Mesodermal cell (in vitro differentiated cells): ENCODE results near the gene RNF11. TPM values are rescaled to one million over a fixed set of nuclear protein-coding genes. Genes with fewer than 3 reads are reported as not detected.
A peak's percentile ranks its signal among the peaks of the same experiment; 100 is the strongest.

Source experiments
- H3K27ac ChIP-seq: 2 replicates; pipeline ENCODE4 v1.7.0; 2013; ENCODE audit warnings: mild to moderate bottlenecking, low read depth, low read length, moderate library complexity; ENCODE audit not compliant: severe bottlenecking
- H3K36me3 ChIP-seq: 2 replicates; pipeline ENCODE4 v1.7.1; 2013; ENCODE audit warnings: mild to moderate bottlenecking, low read length, moderate library complexity; ENCODE audit not compliant: control insufficient read depth, insufficient read depth
- H3K4me1 ChIP-seq: one replicate; pipeline ENCODE4 v1.7.1; 2013; ENCODE audit warnings: mild to moderate bottlenecking, low read length; ENCODE audit not compliant: insufficient read depth, control insufficient read depth, poor library complexity, severe bottlenecking
- H3K4me3 ChIP-seq: 2 replicates; pipeline ENCODE4 v1.7.0; 2013; ENCODE audit warnings: low read length, control low read depth, mild to moderate bottlenecking; ENCODE audit not compliant: insufficient read depth, poor library complexity, severe bottlenecking; ENCODE audit errors: extremely low read depth
- H3K9me3 ChIP-seq: 2 replicates; pipeline ENCODE4 v1.7.1; 2013; ENCODE audit warnings: mild to moderate bottlenecking, low read length, moderate library complexity; ENCODE audit not compliant: control insufficient read depth
- WGBS, 2 experiments: methylation state at CpG; one replicate each; pipeline ENCODE4 v1.1.5; 2013; ENCODE audit warnings: missing lambda C conversion rate in 2 of 2; ENCODE audit not compliant: insufficient coverage in 2 of 2; 5-methylcytosine and 5-hydroxymethylcytosine counted together
- polyA plus RNA-seq, 2 experiments: library from polyadenylated mRNA; stranded (reverse); fragments of 50-300 nt; gene quantifications; one replicate each; pipeline ENCODE4 v1.2.3, GENCODE V29; 2013

RNF11 gene, protein sequence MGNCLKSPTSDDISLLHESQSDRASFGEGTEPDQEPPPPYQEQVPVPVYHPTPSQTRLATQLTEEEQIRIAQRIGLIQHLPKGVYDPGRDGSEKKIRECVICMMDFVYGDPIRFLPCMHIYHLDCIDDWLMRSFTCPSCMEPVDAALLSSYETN
- polyA plus RNA-seq (2013, experiment 1 of 2), result 92.6 TPM
- polyA plus RNA-seq (2013, experiment 2 of 2), result 77.3 TPM

DNA sequence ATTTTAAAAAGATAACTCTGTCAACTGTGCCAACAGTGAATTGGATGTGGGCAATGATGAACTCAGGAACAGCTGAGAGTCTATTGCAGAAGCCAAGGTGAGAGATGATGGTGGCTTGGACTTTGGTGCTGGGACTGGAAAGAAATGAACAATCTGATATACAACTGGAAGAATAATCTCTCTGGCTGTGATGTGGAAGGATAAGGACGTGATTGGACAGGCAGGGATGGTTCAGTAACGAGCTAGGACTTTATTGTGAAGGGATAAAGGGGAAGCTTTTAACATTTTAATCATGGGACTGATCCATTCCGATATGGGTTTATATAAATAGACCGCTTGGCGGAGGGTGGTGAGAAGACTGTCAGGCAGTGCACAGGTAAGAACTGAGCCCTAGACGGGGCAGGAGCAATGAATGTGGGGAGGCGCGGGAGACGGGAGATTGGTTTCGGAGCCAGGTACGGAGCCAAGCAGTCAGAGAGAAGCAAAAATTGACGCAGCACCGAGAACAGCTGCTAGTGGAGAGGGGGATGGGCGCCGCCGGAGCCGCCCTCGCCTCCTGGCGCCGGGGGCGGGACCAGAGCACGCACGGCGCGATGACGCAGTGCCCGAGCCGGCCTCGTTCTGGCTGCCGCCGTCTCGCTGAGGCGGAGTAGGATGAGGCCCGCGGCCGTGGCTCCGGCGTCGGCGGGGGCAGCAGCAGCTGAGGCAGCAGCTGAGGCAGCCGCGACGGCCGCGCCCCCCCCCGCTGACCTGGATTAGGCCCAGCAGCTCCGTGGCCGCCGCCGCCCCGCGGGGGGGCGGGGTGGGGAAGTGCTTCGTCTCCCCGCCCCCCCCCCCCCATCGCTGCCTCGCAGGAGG, at the start of gene RNF11:
Gene RNF11 (plus strand): TSS at position 601 of the 858 bp plus-strand sequence. CDS start 484 bp downstream, outside the sequence.
- H3K4me1 ChIP-seq, result peaks cover 7% of the 10 kb centered on the region
- H3K9me3 ChIP-seq, result no peaks in the 10 kb centered on the region
- 3% methylated on average over 29 to 42 of the region's 57 CpGs for WGBS, 2 experiments
- peak within 1 kb of the TSS; percentile 77 for H3K27ac ChIP-seq
- peak within 1 kb of the TSS; percentile 95 for H3K4me3 ChIP-seq
- H3K36me3 ChIP-seq, result peaks cover 11% of the 10 kb centered on the region

DNA sequence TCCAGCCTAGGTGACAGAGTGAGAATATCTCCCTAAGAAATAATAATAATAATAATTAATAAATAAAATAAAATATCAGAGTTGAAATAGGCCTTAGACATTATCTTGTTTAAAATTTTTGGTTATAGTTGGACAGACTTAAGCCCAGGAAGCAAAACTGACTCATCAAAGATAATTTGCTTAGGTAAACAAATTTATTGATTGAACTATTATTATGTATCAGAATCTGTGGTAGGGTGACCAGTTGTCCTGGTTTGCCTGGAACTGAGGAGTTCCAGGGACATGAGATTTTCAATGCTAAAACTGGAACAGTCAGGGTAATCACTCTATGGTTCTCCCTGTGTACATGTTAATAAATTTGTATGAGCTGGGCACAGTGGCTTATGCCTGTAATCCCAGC, 47.8 kb upstream of the RNF11 start:
- Histone ChIP-seq H3K36me3 (no peaks in the 10 kb centered on the region), H3K27ac (no peak overlapping the region), H3K9me3 (no peaks in the 10 kb centered on the region), H3K4me1 (no peaks in the 10 kb centered on the region), H3K4me3 (no peak overlapping the region)

DNA sequence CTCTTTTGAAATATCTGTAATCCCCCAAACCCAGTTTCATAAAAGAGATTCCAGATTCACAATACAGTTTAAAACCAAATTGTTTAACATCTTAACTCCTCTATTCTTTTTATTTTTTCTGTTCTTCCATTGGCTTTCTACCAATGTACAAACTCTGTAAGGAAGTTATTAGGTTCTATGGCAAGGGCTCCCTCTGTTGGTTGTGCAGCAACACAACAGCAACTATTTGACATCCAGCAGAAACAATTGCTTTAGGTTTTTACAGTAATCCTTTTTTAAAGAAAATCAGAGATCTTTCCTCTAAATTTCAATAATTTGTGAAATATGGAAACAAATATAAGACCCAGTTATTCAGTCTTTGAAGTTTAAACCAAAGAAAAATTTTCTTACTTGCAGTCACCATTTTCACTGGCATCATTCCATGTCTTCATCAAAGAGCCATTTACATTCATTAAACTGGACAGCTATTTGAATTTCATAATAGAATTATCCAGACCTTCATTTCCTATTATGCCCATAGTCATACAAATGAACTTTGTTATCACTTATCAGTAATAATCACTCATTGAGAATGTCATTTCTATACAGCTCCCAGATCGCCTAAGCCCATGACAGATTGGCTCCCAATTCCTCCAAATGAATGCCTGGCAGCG, 46.5 kb upstream of the RNF11 start:
- no peak overlapping the region for H3K4me3 ChIP-seq
- H3K27ac ChIP-seq, result no peak overlapping the region
- no peaks in the 10 kb centered on the region for H3K36me3 ChIP-seq
- H3K4me1 ChIP-seq, result no peaks in the 10 kb centered on the region
- no peaks in the 10 kb centered on the region for H3K9me3 ChIP-seq
- 69 to 100% methylated on average over 1 to 2 of the region's 2 CpGs for WGBS, 2 experiments

DNA sequence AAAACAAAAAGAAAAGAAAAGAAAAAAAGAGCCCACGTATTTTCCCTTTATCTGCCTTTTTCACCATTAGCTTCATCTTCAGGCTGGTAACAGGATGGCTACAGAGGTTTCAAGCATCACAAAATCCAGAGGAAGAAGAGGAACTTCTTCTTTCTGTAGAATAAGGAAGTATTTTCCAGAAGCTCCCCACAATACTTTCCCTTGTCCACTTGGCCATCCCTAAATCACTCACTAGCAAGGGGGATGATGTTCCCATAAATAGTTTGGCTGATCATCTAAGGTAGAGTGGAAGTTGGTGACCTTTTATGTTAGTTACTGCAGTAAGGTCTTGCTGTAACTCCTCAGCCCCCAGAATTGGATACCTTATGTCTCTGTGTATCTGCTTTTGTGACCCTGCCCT, 45.1 kb upstream of the RNF11 start:
- no CpG with 5 or more reads among the region's 1 CpG for WGBS, 2 experiments
- Histone ChIP-seq H3K4me1 (no peaks in the 10 kb centered on the region), H3K36me3 (no peaks in the 10 kb centered on the region), H3K4me3 (no peak overlapping the region), H3K27ac (no peak overlapping the region), H3K9me3 (no peaks in the 10 kb centered on the region)

DNA sequence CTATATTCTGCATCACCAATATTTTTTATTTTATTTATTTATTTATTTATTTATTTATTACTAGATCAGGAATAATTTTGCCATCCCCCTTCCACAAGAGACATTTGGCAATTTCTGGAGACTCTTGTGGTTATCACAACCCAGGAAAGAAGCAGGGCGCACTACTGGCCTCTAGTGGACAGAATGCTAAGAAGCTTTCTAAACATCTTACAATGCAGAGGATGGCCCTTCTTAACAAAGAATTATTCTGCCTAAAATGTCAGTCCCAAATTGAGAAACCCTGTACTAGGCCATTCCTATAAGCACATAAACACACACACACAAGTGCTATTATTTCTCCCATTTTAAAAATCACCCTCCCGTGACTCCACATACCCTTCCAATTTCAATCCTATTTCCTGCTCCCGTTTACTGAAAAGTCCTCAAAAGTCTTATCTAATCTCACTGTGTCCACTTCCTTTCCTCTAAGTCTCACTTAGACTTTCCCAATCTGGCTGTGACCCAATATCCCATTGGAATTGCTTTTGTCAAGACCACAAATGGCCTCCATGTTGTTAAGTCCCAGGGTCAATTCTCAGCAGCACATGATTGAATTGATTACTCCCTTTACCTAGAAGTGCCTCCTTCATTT, 43.7 kb upstream of the RNF11 start:
- 56 to 77% methylated on average over 2 of the region's 3 CpGs for WGBS, 2 experiments
- H3K4me1 ChIP-seq, result no peaks in the 10 kb centered on the region

DNA sequence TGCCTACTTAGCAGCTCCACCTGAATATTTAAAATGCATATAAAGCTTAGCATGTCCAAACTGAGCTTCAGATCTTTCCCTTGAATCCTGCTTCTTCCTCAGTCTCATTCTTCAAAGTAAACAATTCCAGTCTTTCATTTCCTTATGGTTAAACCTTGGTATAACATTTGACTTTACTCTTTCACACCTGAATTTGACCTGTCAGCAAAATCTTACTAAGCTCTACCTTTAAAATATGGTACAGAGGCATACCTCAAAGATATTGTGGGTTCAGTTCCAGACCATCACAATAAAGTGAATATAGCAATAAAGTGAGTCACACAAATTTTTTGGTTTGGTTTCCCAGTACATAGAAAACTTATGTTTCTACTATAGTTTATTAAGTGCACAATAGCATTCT, 42.5 kb upstream of the RNF11 start:
- no peaks in the 10 kb centered on the region for H3K9me3 ChIP-seq
- H3K4me1 ChIP-seq, result no peaks in the 10 kb centered on the region
- no peaks in the 10 kb centered on the region for H3K36me3 ChIP-seq
- H3K27ac ChIP-seq, result no peak overlapping the region
- no peak overlapping the region for H3K4me3 ChIP-seq

More for the DNA sequence above, 43.7 kb upstream of the RNF11 start:
- H3K9me3 ChIP-seq, result no peaks in the 10 kb centered on the region
- H3K27ac ChIP-seq, result no peak overlapping the region
- H3K4me3 ChIP-seq, result no peak overlapping the region
- H3K36me3 ChIP-seq, result no peaks in the 10 kb centered on the region

DNA sequence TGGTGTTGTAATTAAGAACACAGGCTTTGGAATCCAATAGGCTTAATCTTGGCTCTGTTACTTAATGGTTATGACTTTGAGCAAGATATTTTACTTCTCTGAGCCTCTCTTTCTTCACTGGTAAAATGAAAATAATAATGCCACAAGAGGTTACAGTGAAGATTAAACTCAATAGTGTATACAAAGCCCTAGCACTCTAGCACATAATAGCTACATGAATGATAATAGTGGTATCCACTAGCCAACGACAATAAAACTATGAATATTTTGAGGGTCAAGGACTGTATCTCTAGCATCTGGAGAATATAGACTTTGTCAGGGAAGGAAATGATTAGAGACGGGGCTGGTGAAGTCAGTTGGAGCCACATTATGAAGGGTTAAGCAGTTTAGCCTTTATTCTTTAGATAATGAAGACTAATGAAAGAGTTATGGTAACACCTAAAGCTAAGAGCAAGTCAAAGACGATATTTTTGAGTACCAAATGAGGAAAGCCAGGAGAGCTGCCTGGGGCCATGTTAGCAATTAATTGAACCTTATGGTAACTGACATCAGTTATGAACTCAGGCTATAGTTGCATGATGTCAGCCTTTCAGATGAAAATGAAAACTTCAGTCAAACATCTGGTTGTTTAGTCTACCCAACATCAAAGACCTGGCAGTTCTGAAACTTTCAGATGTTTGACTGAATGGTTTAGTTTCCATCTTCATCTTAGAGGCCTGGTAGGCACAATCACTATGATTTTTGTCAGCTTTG, 32.8 kb upstream of the RNF11 start:
- H3K27ac ChIP-seq, result no peak overlapping the region
- no peaks in the 10 kb centered on the region for H3K9me3 ChIP-seq
- no peaks in the 10 kb centered on the region for H3K4me1 ChIP-seq
- H3K36me3 ChIP-seq, result no peaks in the 10 kb centered on the region
- no peak overlapping the region for H3K4me3 ChIP-seq
- WGBS, 2 experiments, result 87 to 88% methylated on average over 3 of the region's 3 CpGs

DNA sequence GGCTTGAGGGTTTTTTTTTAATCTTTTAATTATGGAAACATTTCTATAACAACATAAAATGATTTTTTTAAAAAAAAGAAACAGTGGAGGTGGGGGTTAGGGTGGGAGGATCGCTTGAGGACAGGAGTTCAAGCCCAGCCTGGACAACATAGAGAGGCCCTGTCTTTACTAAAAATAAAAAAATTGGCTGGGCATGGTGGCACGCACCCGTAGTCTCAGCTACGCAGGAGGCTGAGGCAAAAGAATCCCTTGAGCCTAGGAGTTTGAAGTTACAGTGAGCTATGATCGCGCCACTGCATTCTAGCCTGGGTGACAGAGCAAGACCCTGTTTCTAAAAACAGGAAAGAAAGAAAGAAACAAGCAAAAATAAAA, 32.2 kb upstream of the RNF11 start:
- H3K9me3 ChIP-seq, result no peaks in the 10 kb centered on the region
- no peak overlapping the region for H3K4me3 ChIP-seq
- H3K27ac ChIP-seq, result no peak overlapping the region
- H3K4me1 ChIP-seq, result no peaks in the 10 kb centered on the region
- 91 to 93% methylated on average over 4 to 6 of the region's 6 CpGs for WGBS, 2 experiments
- H3K36me3 ChIP-seq, result no peaks in the 10 kb centered on the region

DNA sequence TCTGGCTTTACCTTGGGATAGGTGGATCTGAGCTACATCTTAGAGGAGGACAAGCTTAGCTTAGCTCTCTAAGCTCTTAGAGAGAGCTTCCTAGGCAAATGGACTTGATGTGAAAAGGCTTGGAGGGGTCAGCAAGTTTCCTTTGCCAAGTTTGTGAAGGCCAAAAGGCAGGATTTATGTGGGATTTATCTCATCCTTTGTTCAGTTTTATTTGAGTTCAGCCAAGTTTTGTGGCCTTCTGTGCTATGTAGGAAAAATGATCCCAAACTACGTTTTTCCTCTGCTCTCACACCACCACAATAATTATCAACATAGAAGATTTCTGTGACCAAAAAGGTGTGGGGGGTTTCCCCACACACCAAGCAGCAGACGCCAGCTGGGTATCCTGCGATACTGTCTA, 26.0 kb upstream of the RNF11 start:
- Histone ChIP-seq H3K36me3 (no peaks in the 10 kb centered on the region), H3K27ac (no peak overlapping the region)
- WGBS, 2 experiments, result 100% methylated on average over 2 of the region's 3 CpGs

DNA sequence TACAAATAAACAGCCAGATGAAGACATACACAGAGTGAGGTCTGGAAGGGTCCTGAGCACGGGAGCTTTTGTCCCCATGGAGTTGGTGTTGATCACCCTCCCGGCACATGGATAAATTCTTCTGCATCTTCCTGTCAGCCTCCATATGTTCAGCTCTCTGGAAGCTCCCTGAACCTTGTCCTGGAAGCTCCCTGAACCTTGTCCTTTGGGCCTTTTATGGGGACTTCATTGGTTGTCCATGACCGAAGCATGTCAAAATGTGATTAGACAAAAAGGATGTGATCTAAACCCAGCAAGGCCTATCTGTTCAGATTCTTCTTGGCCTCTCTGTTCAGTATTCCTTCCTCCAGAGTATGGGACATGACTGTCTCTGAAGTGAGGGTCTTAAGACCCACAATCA, 25.4 kb upstream of the RNF11 start:
- Histone ChIP-seq H3K9me3 (no peaks in the 10 kb centered on the region), H3K4me3 (no peak overlapping the region), H3K27ac (no peak overlapping the region), H3K4me1 (no peaks in the 10 kb centered on the region), H3K36me3 (no peaks in the 10 kb centered on the region)
- 96 to 100% methylated on average over 2 to 3 of the region's 3 CpGs for WGBS, 2 experiments

More for the DNA sequence above, 26.0 kb upstream of the RNF11 start:
- Histone ChIP-seq H3K9me3 (no peaks in the 10 kb centered on the region), H3K4me1 (no peaks in the 10 kb centered on the region), H3K4me3 (no peak overlapping the region)
